ENCODE data around the gene STXBP5. TPM values are rescaled to one million over a fixed set of nuclear protein-coding genes. Genes with fewer than 3 reads are reported as not detected.

Gene STXBP5
- total RNA-seq, 4 donors from 2014 or later: 19.7 to 37.2 (median 22.6) TPM

GRCh38 chr6:147176795-147177194 is 27.4 kb upstream of the STXBP5 start:
- no peak for TF ChIP-seq CTCF (IDR thresholded peaks at IDR 0.05)
- ATAC-seq (ENCODE audit: low FRiP score): no peak
- DNase-seq (ENCODE audit: low spot score): no peak

- DNase-seq (ENCODE audit: low spot score): no peak
- no peak for TF ChIP-seq CTCF (IDR thresholded peaks at IDR 0.05)
- ATAC-seq (ENCODE audit: low FRiP score): no peak
These were observed 26.9 kb upstream of the STXBP5 start for GRCh38 chr6:147177286-147177685.

- no peak for DNase-seq (ENCODE audit: low spot score)
- no peak for ATAC-seq (ENCODE audit: low FRiP score)
- no peak for TF ChIP-seq CTCF (IDR thresholded peaks at IDR 0.05)
These were observed 25.9 kb upstream of the STXBP5 start for GRCh38 chr6:147178355-147178754.

- no peak for TF ChIP-seq CTCF (IDR thresholded peaks at IDR 0.05)
- DNase-seq (ENCODE audit: low spot score) (no peak), ATAC-seq (ENCODE audit: low FRiP score) (no peak)
These were observed 24.4 kb upstream of the STXBP5 start for GRCh38 chr6:147179809-147180208.

- no peak for TF ChIP-seq CTCF (IDR thresholded peaks at IDR 0.05)
- DNase-seq (ENCODE audit: low spot score) (no peak), ATAC-seq (ENCODE audit: low FRiP score) (no peak)
These were observed 23.3 kb upstream of the STXBP5 start for GRCh38 chr6:147180926-147181325.

- DNase-seq (ENCODE audit: low spot score) (no peak), ATAC-seq (ENCODE audit: low FRiP score) (no peak)
- no peak for TF ChIP-seq CTCF (IDR thresholded peaks at IDR 0.05)
These were observed 19.8 kb upstream of the STXBP5 start for GRCh38 chr6:147184379-147184778.

GRCh38 chr6:147185216-147185615 is 19.0 kb upstream of the STXBP5 start:
- DNase-seq (ENCODE audit: low spot score) (no peak), ATAC-seq (ENCODE audit: low FRiP score) (no peak)
- TF ChIP-seq CTCF (IDR thresholded peaks at IDR 0.05): no peak

Data from omental fat pad (tissue), 4 donors.